Stimulated activated CD8-positive, alpha-beta memory T cell treated with anti-CD3 and anti-CD28 coated beads, Interleukin-2, amount 100 ng/mL, for 48 hours (primary cell): ENCODE data around the gene OIT3.

ENCODE experiments used
- DNase-seq, 2 donors: peaks; one replicate each; pipeline ENCODE4 v3.0.0-alpha.2; 2020; ENCODE audit warnings: low read depth in 2 of 2

The OIT3 gene

GRCh38 chr10:72893136-72893798, at the start of gene OIT3:
OIT3 (plus strand) TSS chr10:72893739; CDS start chr10:72893799, 60 bp downstream.
- no peak for DNase-seq

- no peak for DNase-seq
Measured at GRCh38 chr10:72846238-72846637, 47.3 kb upstream of the OIT3 start.

DNA sequence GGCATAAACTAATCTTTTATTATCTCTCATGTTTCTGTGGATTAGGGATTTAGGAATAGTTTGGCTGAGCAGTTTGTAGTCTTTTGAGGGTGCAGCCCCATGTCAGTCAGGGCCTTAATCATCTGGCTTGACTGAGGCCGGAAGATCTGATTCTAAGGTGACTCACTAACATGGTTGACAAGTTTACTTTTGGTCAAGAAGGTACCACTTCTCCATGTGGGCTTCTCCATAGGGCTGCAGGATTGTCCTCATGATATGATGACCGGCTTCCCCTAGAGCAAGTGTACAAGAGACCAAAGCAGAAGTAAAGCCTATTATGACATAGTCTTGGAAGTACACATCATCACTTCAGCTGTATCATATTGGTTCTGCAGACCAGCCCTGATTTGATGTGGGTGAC, 45.9 kb upstream of the OIT3 start:
- DNase-seq: no peak

- no peak for DNase-seq
Measured at GRCh38 chr10:72850861-72851260, 42.7 kb upstream of the OIT3 start.

GRCh38 chr10:72851509-72851908, 42.0 kb upstream of the OIT3 start:
- no peak for DNase-seq

DNA sequence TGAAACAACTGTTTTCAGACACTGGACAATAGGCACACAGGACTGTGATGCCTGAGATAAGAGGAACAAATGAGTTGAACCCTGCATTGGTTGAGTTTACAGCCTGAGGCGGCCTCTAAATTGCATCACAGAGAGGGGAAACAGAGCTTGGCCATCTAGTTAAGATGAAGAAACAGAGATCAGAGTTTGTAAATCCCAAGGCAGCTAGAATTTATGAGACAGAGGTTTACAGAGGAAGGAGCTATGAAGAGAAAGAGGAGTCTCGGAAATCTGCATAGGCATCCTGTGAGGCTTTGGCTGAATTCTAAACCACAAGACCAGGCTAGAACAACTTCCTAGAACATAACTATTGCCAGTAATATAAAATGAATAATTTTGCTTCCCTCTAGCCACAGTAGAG, 41.0 kb upstream of the OIT3 start:
- no peak for DNase-seq

DNA sequence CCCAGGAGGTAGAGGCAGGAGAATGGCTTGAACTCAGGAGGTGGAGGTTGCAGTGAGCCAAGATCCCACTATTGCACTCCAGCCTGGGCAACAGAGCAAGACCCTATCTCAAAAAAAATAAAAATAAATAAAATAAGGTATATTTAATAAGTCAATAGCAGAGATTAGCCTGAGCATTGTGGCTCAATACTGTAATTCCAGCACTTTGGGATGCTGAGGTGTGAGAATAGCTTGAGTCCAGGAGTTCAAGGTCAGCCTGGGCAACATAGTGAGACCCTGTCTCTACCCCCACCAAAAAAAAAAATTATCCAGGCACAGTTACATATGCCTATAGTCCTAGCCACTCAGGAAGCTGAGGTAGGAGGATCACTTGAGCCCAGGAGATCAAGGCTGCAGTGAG, 38.4 kb upstream of the OIT3 start:
- no peak for DNase-seq

DNA sequence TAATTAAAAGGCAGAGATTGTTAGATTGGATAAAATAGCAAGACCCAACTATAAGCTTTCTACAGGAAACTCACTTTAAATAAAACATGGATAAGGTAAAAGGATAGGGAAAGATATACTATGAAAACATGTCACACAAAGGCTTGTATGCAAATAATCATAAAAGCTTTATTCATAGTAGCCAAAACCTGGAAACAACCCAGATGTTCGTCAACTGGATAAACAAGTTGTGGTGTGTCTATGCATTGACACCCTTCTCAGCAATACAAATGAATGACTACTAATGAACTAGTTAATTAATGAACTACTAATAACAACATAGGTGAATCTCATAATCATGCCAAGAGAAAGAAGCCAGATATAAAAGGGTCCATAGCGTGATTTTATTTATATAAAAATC, 37.7 kb upstream of the OIT3 start:
- DNase-seq: no peak

DNA sequence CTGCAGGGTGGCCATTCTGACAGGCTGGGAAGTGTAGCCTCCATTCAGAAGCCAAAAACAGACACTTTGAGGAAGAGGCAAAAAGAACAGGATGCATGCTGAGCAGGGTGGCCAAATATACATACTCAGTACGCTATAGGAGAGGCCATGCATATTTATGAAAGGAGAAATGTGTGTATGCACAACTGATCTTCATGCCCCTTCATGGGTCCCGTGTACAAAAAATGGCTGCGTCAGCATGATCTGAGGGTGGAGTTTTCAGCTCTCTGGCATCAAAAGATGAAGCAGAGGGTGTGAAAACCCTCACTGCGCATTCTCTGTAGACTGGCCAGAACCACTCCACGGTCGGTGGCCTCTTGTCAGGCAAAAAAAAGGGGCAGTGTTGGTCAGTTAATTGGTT, 35.5 kb upstream of the OIT3 start:
- no peak for DNase-seq

DNA sequence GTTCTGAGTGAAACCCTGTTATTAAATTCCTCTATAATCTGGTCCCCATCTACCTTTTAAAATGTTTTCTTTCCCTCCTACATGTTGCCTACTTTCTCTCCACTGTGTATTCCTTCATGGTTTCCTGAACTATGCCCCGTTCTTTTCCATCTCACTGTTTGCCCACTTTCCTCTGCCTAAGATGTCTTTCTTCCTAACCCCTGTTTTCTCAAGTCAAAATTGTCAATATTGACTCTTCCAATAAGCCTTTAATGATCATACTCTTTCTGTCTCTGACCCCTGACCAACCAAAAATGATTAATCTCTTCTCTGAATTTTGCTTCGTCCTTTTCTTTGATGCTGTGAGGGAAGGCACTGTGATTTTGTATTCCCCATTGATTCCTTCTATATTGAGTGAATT, 30.6 kb upstream of the OIT3 start:
- no peak for DNase-seq

GRCh38 chr10:72875250-72876055, 18.1 kb upstream of the OIT3 start:
- DNase-seq: no peak

DNA sequence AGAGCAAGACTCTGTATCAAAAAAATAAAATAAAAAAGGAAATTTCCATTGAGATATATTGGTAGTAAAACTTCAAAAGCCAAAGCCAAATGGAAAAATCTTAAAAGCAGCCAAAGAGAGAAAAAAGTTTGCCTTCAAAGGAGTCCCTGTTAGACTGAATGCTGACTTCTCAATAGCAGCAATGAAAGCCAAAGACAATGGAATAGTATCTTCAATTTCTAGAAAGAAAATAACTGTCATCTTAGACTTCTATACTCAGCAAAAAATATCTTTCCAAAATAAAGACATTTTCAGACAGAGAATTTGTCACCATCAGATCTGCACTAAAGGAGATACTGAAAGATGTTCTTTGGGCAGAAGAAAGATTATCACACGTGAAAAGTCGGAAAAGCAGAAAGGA, 14.3 kb upstream of the OIT3 start:
- no peak for DNase-seq

DNA sequence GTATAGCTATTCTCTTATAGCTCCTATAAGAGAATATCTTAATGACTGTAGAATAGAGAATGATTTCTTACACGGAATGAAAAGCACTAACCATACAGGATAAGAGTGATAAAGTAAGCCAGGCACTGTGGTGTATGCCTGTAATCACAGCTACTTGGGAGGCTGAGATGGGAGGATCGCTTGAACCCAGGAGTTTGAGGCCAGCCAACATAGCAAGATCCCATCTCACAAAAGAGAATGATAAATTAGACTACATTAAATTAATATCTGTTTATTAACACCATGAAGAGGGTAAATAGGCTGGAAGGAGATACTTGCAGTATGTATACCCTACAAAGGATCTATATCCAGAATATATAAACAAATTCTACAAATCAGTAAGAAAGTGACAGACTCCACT, 12.2 kb upstream of the OIT3 start:
- no peak for DNase-seq

GRCh38 chr10:72883861-72884260, 9.7 kb upstream of the OIT3 start:
- DNase-seq: no peak

DNA sequence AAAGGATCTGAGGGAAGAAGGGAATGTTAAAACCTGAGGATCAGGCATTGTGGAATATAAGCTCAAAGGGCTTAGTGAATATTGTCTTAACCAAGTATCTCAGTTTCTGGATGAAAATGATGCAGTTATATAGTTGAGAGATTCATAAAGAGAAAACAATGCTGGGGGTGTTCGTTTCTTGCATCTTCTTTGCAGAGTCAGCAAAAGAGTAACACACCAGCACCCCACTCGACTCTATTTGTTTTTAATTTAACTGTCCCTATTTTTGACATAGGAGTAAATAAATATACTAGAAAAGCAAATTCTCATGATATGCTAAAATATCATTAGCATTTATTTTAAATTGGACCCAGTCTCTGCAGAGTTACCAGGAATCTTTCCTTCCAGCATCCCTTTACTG, 7.6 kb upstream of the OIT3 start:
- no peak for DNase-seq

DNA sequence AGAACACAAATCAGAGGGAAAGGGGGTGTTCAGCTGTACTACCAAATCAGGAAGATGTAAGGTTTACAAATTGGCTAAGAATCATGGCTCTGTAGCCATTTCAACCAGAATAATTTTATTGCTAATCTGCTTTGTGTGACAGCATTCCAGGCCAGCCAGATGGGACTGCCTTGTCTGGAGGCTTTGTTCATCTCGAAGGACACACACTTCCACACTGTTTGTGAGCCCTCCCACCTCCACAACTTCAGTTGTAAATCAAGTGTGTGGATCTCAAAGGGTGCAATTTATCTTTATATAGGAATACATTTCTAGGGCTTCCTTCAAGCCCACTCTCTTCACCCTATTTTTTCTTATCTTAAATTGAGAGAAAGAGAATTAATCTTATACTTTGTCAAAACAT, 6.9 kb upstream of the OIT3 start:
- DNase-seq: no peak

DNA sequence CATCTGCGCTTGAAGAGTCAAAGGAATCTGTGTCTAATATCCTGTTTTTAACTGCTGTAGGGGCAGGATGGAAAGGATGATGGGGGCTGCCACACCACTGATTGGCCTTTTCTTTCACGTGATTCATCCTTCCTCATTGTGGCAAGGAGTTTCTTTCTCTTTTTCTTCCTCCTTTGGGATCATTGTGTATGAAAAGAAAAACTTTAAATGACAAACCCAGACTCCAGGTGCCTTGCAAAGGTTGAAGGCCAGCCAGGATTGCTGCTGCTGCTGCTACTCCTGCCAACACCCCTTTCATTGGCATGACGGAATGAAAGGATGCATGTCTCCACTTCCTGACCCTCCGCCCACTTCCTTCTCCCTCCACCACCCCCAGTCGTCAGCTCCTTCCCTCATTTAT, 6.5 kb upstream of the OIT3 start:
- no peak for DNase-seq

DNA sequence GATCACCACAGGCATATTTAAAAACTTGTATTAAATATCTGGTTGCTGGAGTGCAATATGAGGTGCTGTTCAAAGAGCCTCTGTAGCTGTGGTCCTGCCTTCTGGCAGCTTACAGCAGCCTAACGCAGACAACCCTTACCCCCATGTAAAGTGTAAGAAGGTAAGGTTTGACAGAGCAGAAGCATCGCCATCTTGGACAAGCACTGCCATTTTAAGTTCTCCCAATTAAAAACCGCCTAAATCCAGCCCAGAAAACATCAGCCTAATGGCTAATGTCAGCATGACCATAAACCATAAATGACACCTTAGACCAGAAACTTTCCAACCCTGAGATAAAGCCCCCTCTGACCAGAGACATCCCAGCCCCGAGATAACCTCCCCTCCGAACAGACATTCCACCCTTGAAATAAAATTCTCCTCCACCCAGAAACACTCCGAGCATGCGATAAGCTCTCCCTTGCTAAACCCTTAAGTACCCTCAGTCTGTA, 5.3 kb upstream of the OIT3 start:
- DNase-seq: no peak

GRCh38 chr10:72889391-72889831, 4.1 kb upstream of the OIT3 start:
- DNase-seq: no peak

- DNase-seq: no peak
Measured at GRCh38 chr10:72890086-72890485, 3.5 kb upstream of the OIT3 start.

- DNase-seq: no peak
Measured at GRCh38 chr10:72895236-72895850, 1.8 kb downstream of the OIT3 start.

DNA sequence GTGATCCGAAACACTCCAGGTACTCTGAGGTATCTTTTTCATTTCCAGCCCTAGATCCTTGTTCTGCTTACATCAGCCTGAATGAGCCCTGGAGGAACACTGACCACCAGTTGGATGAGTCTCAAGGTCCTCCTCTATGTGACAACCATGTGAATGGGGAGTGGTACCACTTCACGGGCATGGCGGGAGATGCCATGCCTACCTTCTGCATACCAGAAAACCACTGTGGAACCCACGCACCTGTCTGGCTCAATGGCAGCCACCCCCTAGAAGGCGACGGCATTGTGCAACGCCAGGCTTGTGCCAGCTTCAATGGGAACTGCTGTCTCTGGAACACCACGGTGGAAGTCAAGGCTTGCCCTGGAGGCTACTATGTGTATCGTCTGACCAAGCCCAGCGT, 5.1 kb downstream of the OIT3 start:
- DNase-seq: no peak

GRCh38 chr10:72899545-72899944, 6.0 kb downstream of the OIT3 start:
- DNase-seq: no peak
